Stimulated activated CD8-positive, alpha-beta memory T cell treated with anti-CD3 and anti-CD28 coated beads, Interleukin-7, amount 100 ng/mL, for 24 hours (primary cell): Measurements from ENCODE around the gene BCL7C.
A peak's percentile ranks its signal among the peaks of the same experiment; 100 is the strongest.
"Not testable (repeated sequence)": the region's sequence is repeated elsewhere in the genome, so short reads cannot be mapped to it uniquely, and the experiment has no call there.

ENCODE experiments used
- DNase-seq: peaks from one replicate; pipeline ENCODE4 v3.0.0-alpha.2; 2020; ENCODE audit warnings: low read depth

BCL7C gene

DNA sequence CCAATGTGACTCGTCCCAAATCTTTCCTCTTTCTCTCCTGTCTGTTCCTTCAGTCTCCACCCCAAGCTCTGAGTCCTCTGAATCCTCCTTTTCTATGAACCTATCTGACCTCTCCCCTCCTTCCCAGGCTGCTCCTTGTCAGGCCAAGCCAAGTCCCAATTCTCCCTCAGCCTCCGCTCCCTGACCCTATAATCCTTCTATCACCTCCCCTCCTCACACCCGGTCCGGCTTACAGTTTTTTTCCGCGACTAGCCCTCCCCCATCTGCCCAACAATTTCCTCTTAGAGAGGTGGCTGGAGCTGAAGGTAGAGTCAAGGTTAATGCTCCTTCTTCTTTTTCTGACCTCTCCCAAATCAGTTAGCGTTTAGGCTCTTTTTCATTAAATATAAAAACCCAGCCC is 33.1 kb downstream of the BCL7C start:
- DNase-seq, result not testable (repeated sequence)

DNA sequence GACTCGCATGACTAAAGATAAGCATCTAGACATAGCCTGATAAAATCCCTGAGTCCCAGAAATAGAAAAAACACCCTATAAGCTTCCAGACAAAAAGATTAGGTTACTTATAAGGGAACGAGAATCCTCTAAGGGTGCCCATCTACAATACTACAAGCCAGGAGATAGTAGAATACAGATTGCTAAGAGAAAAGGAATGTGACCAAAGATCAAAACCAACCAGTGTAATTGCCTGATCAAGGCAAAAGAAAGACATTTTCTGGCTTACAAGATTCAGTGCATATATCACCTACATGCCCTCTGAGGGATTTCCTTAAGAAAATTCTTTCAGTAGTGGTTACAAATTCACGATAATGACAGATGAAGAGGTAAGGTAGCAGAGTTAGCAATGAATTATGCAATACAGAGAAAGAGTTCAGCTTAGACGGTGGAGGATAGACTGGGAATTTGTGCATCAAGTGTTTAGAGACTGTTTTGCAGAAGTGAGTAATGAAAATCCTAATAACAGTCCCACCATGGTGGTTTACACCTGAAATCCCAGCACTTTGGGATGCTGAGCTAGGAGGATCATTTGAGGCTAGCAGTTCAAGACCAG is 35.0 kb downstream of the BCL7C start:
- DNase-seq, result no peak

DNA sequence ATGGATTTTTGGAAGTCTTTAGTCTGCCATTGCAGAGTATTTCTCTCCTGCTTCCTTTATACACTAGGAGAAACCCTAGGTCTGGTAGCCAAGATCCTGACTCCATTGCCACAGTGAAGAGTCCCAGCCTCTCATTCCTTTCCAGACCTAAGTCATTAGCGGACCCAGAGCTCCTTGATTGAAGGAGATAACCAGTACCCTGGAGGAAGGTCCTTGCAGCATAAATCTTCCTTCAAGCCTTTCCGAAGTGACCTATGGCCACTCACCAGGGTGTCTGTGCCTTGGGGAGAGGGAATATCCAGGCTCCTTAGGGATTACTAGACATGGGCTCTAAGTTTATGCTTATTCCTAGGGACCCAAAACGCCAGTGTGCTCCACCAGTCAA is 35.8 kb downstream of the BCL7C start:
- DNase-seq, result no peak

- DNase-seq, result no peak
Measured at GRCh38 chr16:30853758-30854157, 40.1 kb downstream of the BCL7C start.

DNA sequence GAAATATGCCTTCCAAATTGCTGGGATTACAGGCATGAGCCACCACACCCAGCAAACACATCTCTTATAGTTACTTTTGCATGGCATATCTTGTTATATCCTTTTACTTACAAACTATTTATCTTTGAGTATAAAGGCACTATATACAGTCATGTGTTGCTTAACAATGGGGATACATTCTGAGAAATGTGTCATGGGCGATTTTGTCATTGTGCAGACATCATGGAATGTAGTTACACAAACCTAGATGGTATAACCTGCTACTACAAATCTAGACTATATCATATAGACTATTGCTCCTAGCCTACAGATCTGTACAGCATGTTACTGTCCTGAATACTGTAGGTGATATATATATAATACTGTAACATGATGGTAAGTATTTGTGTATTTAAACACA is 43.6 kb downstream of the BCL7C start:
- DNase-seq, result no peak

- no peak for DNase-seq
Measured at GRCh38 chr16:30846649-30847402, 47.1 kb downstream of the BCL7C start.

DNA sequence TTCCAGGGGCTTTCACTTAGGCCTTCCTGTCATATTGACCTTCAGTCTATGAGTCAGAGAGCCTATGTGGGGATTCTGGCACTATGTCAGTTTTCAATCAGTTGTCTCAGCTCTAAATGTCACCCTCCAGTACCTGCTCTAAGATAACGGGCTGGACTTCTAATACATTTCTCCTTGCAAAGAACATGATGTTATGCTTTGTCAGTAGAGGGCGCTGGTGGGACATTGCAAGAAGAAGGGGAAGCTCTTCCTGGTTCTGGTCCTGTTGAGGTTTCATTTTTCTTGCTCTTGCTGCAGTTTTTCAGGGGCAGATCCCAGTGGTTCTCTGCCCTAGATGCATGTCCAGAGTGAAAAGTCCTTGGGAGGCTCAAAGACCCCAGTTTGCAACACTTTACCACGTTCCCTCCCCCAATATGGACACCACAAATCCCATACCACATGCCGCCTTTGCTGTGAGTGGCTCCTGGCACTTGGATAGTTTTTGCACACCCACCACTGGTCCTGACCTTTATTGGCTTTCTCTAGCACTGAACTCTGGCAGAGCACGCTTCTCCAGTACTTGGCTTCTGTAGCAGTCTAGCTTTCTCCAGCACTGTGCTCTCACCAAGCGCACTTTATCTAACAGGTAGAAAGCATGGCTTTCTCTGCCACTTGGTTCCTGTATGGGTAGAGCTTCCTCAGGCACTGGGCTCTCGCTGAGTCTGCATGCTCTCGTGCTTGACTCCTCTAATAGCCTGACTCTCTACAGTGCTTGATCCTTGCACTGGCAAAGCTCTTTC is 49.0 kb downstream of the BCL7C start:
- DNase-seq, result peak; percentile 32

- DNase-seq, result no peak
Measured at GRCh38 chr16:30844346-30844670, 49.6 kb downstream of the BCL7C start.

- DNase-seq, result no peak
Measured at GRCh38 chr16:30843501-30843900, 50.4 kb downstream of the BCL7C start.

DNA sequence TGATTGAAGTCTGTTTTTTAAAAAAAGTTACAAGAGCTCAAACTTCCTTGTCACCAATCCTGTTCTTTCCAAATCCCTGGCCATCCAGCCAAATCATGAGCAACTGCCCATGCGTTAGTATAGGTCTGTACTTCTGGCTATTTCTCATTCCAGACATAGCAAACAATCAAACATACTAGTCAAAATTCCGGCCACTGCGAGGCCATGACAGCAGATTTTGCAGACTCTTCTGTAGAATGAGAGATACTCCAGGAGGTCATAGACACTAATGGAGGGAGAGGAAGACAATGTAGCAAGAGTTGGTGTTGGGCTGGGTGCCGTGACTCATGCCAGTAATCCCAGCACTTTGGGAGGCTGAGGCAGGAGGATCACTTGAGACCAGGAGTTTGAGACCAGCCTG is 50.9 kb downstream of the BCL7C start:
- DNase-seq, result no peak

DNA sequence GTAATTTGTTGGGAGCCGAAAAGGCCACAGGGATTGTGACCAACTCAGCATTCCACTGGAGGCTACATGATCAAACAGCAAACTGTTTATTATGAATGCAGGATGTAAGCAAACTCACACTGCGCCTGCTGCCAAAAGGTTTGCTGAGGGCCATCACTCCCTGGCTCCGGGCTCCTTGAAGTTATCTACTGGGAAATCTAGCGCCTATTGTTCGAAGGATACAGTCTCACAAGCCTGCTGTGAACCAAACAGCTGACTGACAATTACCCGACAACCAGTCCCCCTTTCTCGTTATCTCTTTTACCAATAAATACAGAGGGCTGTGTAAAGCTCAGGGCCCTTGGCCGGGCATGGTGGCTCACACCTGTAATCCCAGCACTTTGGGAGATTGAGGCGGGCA is 52.5 kb downstream of the BCL7C start:
- no peak for DNase-seq

- no peak for DNase-seq
Measured at GRCh38 chr16:30840611-30841010, 53.3 kb downstream of the BCL7C start.

- no peak for DNase-seq
Measured at GRCh38 chr16:30839523-30840227, 54.2 kb downstream of the BCL7C start.

DNA sequence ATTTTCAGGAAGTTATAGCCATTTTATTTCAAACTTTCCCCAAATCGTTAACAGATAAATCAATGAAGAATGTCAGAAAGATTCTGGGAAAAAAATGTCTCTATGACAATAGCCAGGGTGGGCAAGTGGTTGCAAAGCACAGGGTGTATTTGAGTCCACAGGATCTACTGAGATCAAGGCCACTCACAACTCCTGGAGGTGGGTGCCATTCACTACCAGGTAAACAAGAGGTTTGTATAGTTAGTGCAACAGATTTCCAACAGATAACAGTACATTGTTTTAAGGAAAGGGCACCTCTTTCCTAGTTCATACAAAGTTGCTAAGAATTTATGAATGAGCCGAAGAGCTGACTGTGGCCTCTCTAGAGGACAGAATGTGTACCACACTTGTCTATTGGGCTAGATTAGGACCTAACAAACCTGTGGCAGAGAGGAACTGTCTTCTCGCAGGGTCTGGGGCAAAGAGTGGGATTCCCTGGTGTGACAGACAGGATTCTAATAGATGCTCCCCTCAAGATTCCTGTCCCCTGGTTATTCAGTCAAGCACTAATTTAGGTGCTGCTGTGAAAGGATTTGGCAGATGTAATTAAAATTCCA is 54.9 kb downstream of the BCL7C start:
- DNase-seq, result no peak

DNA sequence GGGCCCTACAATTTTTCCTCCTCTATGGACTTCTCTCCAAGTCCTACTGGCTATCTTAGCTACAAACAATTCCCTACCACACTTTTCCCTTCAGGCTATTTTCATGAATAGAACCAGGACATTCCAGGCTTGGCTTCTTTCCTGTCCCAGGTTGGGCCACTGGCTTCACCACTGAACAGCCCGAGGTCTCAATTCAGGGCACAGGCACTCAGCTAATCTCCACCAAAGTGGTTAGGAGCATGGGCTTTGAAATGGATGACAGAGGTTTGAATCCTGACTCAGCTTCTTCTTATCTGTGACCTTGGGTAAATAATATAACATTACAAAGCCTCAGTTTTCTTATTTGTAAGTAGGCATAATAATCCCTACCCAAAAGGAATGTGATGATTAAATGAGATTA is 56.0 kb downstream of the BCL7C start:
- no peak for DNase-seq
